Measurements from ENCODE around the gene COL4A4. TPM values are rescaled to one million over a fixed set of nuclear protein-coding genes. Genes with fewer than 3 reads are reported as not detected.

The COL4A4 gene
- total RNA-seq, 4 donors from 2014 or later = 0.90 to 5.7 (median 3.1) TPM

DNA sequence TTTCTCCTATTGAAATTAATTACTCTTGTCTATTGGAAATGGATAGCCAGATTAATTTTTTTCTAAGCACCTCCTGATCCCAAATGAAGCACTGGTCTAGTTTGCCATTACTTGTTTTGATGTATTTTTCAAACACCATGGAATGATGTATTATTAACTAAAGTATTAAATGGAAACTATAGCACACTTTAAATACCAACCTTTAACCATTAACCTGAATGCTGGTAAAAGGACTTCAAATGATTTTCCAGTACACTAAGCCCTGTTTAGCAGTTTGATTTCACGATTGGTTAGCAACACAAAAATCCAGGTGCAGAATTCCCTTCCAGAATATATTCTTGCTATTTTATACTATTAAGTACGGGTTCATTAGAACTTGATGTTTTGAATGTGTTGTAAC, 37.8 kb upstream of the COL4A4 start:
- TF ChIP-seq, protein P1, sequence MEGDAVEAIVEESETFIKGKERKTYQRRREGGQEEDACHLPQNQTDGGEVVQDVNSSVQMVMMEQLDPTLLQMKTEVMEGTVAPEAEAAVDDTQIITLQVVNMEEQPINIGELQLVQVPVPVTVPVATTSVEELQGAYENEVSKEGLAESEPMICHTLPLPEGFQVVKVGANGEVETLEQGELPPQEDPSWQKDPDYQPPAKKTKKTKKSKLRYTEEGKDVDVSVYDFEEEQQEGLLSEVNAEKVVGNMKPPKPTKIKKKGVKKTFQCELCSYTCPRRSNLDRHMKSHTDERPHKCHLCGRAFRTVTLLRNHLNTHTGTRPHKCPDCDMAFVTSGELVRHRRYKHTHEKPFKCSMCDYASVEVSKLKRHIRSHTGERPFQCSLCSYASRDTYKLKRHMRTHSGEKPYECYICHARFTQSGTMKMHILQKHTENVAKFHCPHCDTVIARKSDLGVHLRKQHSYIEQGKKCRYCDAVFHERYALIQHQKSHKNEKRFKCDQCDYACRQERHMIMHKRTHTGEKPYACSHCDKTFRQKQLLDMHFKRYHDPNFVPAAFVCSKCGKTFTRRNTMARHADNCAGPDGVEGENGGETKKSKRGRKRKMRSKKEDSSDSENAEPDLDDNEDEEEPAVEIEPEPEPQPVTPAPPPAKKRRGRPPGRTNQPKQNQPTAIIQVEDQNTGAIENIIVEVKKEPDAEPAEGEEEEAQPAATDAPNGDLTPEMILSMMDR (IDR thresholded peaks at IDR 0.05) = no peak
- TF ChIP-seq POLR2A (IDR thresholded peaks at IDR 0.05) (no peak), EP300 (IDR thresholded peaks at IDR 0.05) (no peak)
- WGBS, 2 donors = 90 to 92% methylated on average over 2 of the region's 2 CpGs
- no peak for DNase-seq (ENCODE audit: low spot score in 2 of 2)
- no peaks in the 10 kb centered on the region for H3K36me3 ChIP-seq
- no peaks in the 10 kb centered on the region for H3K4me1 ChIP-seq
- no peak overlapping the region for H3K27ac ChIP-seq
- no peaks in the 10 kb centered on the region for H3K9me3 ChIP-seq
- H3K4me3 ChIP-seq = no peak overlapping the region
- H3K27me3 ChIP-seq = no peaks in the 10 kb centered on the region

DNA sequence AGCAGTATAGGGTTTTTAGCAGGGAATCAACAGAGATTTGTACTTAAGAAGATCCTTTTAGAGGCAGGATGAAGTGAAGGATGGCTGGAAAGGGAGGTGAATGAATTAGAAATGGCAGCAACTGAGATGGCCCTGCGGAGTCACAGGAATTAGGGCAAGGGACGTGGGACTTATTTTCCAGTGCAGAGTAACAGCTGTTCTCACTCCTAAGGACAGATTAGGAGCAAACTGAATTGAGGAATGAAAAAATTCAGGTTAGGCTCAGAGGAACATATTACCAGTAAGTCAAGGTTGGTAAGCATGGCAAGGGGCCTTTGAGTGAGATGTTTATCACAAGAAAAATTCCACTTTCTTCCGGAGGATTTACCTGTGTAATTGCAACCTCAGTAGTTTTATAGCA, 34.9 kb upstream of the COL4A4 start:
- Histone ChIP-seq H3K9me3 (no peaks in the 10 kb centered on the region), H3K36me3 (no peaks in the 10 kb centered on the region), H3K27me3 (no peaks in the 10 kb centered on the region), H3K4me1 (no peaks in the 10 kb centered on the region), H3K4me3 (no peak overlapping the region), H3K27ac (no peak overlapping the region)
- TF ChIP-seq EP300 (IDR thresholded peaks at IDR 0.05) (no peak), POLR2A (IDR thresholded peaks at IDR 0.05) (no peak)
- TF ChIP-seq, protein P1 (IDR thresholded peaks at IDR 0.05) = no peak
- no peak for DNase-seq (ENCODE audit: low spot score in 2 of 2)
- 84 to 87% methylated on average over 3 of the region's 3 CpGs for WGBS, 2 donors

DNA sequence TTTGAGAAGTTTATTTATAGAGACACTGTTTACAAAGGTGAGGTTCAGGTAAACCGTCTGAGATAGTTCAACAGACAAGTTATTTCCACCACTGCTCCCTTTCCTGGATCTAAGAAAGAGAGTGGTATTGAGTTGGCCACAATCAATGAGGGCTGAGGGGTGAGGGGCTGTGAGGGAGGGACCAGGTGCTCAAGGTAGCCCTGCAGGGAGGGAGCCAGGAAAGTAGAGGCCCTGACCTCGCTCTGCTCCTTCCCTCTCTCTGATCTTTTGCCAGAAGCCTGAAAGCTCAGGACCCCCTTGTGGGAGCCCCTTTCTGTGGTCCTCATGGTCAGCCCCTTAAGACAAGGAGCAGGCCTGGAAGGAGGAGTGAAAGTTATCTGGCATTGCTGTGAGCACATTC, 30.2 kb upstream of the COL4A4 start:
- Histone ChIP-seq H3K9me3 (no peaks in the 10 kb centered on the region), H3K27me3 (no peaks in the 10 kb centered on the region), H3K4me1 (no peaks in the 10 kb centered on the region), H3K36me3 (no peaks in the 10 kb centered on the region), H3K4me3 (no peak overlapping the region), H3K27ac (no peak overlapping the region)
- no peak for TF ChIP-seq POLR2A (IDR thresholded peaks at IDR 0.05)
- no peak for TF ChIP-seq EP300 (IDR thresholded peaks at IDR 0.05)
- TF ChIP-seq, protein P1 (IDR thresholded peaks at IDR 0.05) = no peak
- WGBS, 2 donors = 62 to 75% methylated on average over 2 of the region's 2 CpGs
- DNase-seq (ENCODE audit: low spot score in 2 of 2) = no peak

DNA sequence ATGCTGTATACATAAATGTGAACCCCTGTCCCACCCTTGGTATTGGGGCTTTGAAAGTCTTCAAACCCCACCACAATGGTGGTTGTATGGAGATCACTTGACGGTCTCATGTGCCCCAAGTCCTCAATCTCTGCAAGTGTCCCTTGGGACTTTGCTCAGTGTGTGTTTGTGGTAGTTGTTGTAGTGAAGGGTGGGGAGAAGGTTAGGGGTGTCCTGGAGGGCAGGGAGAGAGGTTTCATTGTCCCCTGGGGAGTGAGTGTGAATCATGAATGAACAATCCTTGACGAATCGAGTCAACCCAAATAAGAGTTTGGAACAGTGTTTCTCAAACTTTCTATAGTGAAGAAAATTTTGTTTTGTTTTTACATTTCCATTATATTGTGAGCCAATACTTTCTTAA, 28.5 kb upstream of the COL4A4 start:
- no peak for DNase-seq (ENCODE audit: low spot score in 2 of 2)
- Histone ChIP-seq H3K27me3 (no peaks in the 10 kb centered on the region), H3K4me3 (no peak overlapping the region), H3K9me3 (no peaks in the 10 kb centered on the region), H3K4me1 (no peaks in the 10 kb centered on the region), H3K36me3 (no peaks in the 10 kb centered on the region), H3K27ac (no peak overlapping the region)
- TF ChIP-seq EP300 (IDR thresholded peaks at IDR 0.05) = no peak
- WGBS, 2 donors = 71 to 85% methylated on average over 3 of the region's 3 CpGs

DNA sequence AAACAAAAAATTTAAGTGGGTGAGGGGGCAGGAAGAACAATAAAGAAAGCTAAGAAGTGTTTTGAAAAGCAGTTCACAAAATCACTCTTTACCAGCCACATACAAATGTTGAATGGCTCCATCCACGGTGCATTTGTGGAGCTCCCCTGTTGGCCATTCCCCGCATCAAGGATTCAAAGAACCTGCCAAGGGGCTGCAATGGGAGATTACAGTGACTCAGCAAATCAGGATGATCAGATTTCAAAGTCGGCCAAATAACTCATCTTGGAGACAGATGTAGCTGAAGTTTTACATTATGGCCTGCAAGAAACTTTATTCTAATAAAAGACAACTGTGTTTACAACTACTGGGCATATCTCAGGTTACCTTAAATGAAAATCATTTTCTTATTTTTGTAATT, 27.4 kb upstream of the COL4A4 start:
- DNase-seq (ENCODE audit: low spot score in 2 of 2) = no peak
- no peaks in the 10 kb centered on the region for H3K4me1 ChIP-seq
- H3K4me3 ChIP-seq = no peak overlapping the region
- no peaks in the 10 kb centered on the region for H3K36me3 ChIP-seq
- no peak overlapping the region for H3K27ac ChIP-seq
- H3K27me3 ChIP-seq = no peaks in the 10 kb centered on the region
- H3K9me3 ChIP-seq = no peaks in the 10 kb centered on the region
- WGBS, 2 donors = 48 to 49% methylated on average over 3 of the region's 3 CpGs
- TF ChIP-seq POLR2A (IDR thresholded peaks at IDR 0.05) = no peak
- TF ChIP-seq, protein P1 (IDR thresholded peaks at IDR 0.05) = no peak
- TF ChIP-seq EP300 (IDR thresholded peaks at IDR 0.05) = no peak

DNA sequence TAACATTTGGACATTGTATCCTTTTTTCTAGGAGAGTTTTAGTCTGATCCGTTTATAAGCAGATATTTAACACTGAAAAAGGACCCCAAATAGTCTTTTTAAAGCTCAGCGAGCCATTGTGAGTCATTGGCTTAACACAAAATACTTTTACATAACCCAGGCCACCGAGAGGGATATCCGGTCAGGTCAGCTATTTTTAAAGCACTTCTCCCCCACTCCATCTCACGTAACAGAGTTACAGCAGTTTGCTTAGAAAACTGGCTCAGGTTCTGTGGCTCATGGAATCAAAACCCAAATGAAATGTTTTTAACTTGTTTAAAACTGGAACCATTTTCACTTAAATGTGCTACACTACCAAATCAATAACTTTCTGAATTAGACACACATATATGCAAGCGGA, 24.3 kb upstream of the COL4A4 start:
- TF ChIP-seq, protein P1 (IDR thresholded peaks at IDR 0.05) = no peak
- TF ChIP-seq POLR2A (IDR thresholded peaks at IDR 0.05) = no peak
- no peak for TF ChIP-seq EP300 (IDR thresholded peaks at IDR 0.05)
- Histone ChIP-seq H3K27me3 (no peaks in the 10 kb centered on the region), H3K4me1 (no peaks in the 10 kb centered on the region), H3K4me3 (no peak overlapping the region), H3K36me3 (no peaks in the 10 kb centered on the region), H3K9me3 (no peaks in the 10 kb centered on the region), H3K27ac (no peak overlapping the region)
- WGBS, 2 donors = 31 to 37% methylated on average over 6 of the region's 6 CpGs
- DNase-seq (ENCODE audit: low spot score in 2 of 2) = no peak

All from tibial nerve (tissue), 4 donors.